HEK293 (cell line): ENCODE data around the gene ASXL2.

Experiments
- CTCF ChIA-PET: fragments of 350-600 bp; formaldehyde crosslinking; extraction: SDS; loops from one replicate; lab custom pipeline; 2021; ENCODE audit warnings: antibody characterized with exemption; lab: Yijun Ruan, JAX
- POLR2A ChIA-PET: fragments of 300-600 bp; formaldehyde crosslinking; extraction: SDS; loops from one replicate; lab custom pipeline; 2020; ENCODE audit warnings: antibody characterized with exemption, inconsistent platforms; lab: Yijun Ruan, JAX
- H3K27ac ChIP-seq: fragments of 200-500 bp; sonication (Bioruptor generic); 2 replicates; pipeline ENCODE4 v1.5.1; 2014; ENCODE audit warnings: low read depth, low read length, control low read depth, inconsistent platforms; ENCODE audit errors: extremely low read depth
- H3K36me3 ChIP-seq, 2 experiments: fragments of 200-500 bp in 1 of 2; sonication (Bioruptor generic) in 1 of 2; 1 replicate in 1 of 2; 2 replicates in 1 of 2; pipeline ENCODE4 v1.5.1; 2014 to 2017; ENCODE audit warnings: inconsistent platforms in 2 of 2, low read length in 2 of 2; ENCODE audit not compliant: control insufficient read depth in 2 of 2, insufficient read depth in 1 of 2
- H3K4me1 ChIP-seq: fragments of 200-500 bp; sonication (Bioruptor generic); 2 replicates; pipeline ENCODE4 v1.5.1; 2014; ENCODE audit warnings: mild to moderate bottlenecking, low read length, inconsistent platforms; ENCODE audit not compliant: control insufficient read depth, insufficient read depth
- H3K4me3 ChIP-seq: 2 replicates; pipeline ENCODE4 v1.5.1; 2011; ENCODE audit warnings: low read depth, mild to moderate bottlenecking, control low read depth, low read length, moderate library complexity
- H3K9me3 ChIP-seq: fragments of 200-500 bp; sonication (Bioruptor generic); 2 replicates; pipeline ENCODE4 v1.5.1; 2014; ENCODE audit warnings: low read depth, low read length, inconsistent platforms; ENCODE audit not compliant: control insufficient read depth, insufficient read depth
- CTCF ChIP-seq: fragments of 450-650 bp; formaldehyde crosslinking; IDR thresholded peaks from 2 replicates; pipeline ENCODE4 v1.5.1; 2016; ENCODE audit warnings: missing biosample characterization, missing genetic modification characterization
- HOXC10 ChIP-seq: sonication (generic); formaldehyde crosslinking; IDR thresholded peaks from 2 replicates; pipeline ENCODE4 v1.8.1; 2023; ENCODE audit warnings: mild to moderate bottlenecking, missing genetic modification reagents
- KLF10 ChIP-seq: fragments of 450-650 bp; IDR thresholded peaks from 2 replicates; pipeline ENCODE4 v1.5.1; 2018; ENCODE audit warnings: missing biosample characterization, mild to moderate bottlenecking, missing genetic modification characterization
- OSR2 ChIP-seq: fragments of 450-650 bp; formaldehyde crosslinking; IDR thresholded peaks from 2 replicates; pipeline ENCODE4 v1.5.1; 2016; ENCODE audit warnings: missing biosample characterization, missing genetic modification characterization
- OVOL3 ChIP-seq: fragments of 450-650 bp; formaldehyde crosslinking; IDR thresholded peaks from 2 replicates; pipeline ENCODE4 v1.5.1; 2016; ENCODE audit warnings: missing biosample characterization, missing genetic modification characterization
- SP3 ChIP-seq: fragments of 450-650 bp; formaldehyde crosslinking; IDR thresholded peaks from 2 replicates; pipeline ENCODE4 v1.5.1; 2016; ENCODE audit warnings: missing biosample characterization, missing genetic modification characterization
- ZBTB48 ChIP-seq: fragments of 450-650 bp; formaldehyde crosslinking; IDR thresholded peaks from 2 replicates; pipeline ENCODE4 v1.5.1; 2016; ENCODE audit warnings: missing biosample characterization, missing genetic modification characterization
- ZNF132 ChIP-seq: fragments of 450-650 bp; formaldehyde crosslinking; IDR thresholded peaks from 2 replicates; pipeline ENCODE4 v1.5.1; 2017; ENCODE audit warnings: missing biosample characterization, missing genetic modification characterization, borderline replicate concordance
- ZNF16 ChIP-seq: fragments of 450-650 bp; formaldehyde crosslinking; IDR thresholded peaks from 2 replicates; pipeline ENCODE4 v1.5.1; 2016; ENCODE audit warnings: low read depth, missing biosample characterization, missing genetic modification characterization
- ZNF169 ChIP-seq: fragments of 450-650 bp; formaldehyde crosslinking; IDR thresholded peaks from 2 replicates; pipeline ENCODE4 v1.5.1; 2016; ENCODE audit warnings: missing biosample characterization, missing genetic modification characterization
- ZNF174 ChIP-seq: fragments of 450-650 bp; formaldehyde crosslinking; IDR thresholded peaks from 2 replicates; pipeline ENCODE4 v1.5.0; 2017; ENCODE audit warnings: missing biosample characterization, mild to moderate bottlenecking, missing genetic modification characterization
- ZNF211 ChIP-seq: fragments of 450-650 bp; formaldehyde crosslinking; IDR thresholded peaks from 2 replicates; pipeline ENCODE4 v1.5.1; 2016; ENCODE audit warnings: low read depth, missing biosample characterization, missing genetic modification characterization
- ZNF248 ChIP-seq: fragments of 450-650 bp; formaldehyde crosslinking; IDR thresholded peaks from 2 replicates; pipeline ENCODE4 v1.5.1; 2017; ENCODE audit warnings: missing biosample characterization, missing genetic modification characterization
- ZNF280C ChIP-seq: fragments of 450-650 bp; formaldehyde crosslinking; IDR thresholded peaks from 2 replicates; pipeline ENCODE4 v1.5.1; 2016; ENCODE audit warnings: missing biosample characterization, missing genetic modification characterization
- ZNF513 ChIP-seq: fragments of 450-650 bp; IDR thresholded peaks from 2 replicates; pipeline ENCODE4 v1.5.1; 2018; ENCODE audit warnings: missing biosample characterization, missing genetic modification characterization
- ZNF544 ChIP-seq: fragments of 450-650 bp; formaldehyde crosslinking; IDR thresholded peaks from 2 replicates; pipeline ENCODE4 v1.5.0; 2017; ENCODE audit warnings: missing biosample characterization, missing genetic modification characterization
- ZNF654 ChIP-seq: fragments of 450-650 bp; formaldehyde crosslinking; IDR thresholded peaks from 2 replicates; pipeline ENCODE4 v1.5.1; 2016; ENCODE audit warnings: low read depth, missing biosample characterization, missing genetic modification characterization
- ZNF692 ChIP-seq: fragments of 450-650 bp; formaldehyde crosslinking; IDR thresholded peaks from 2 replicates; pipeline ENCODE4 v1.5.1; 2016; ENCODE audit warnings: missing biosample characterization, missing genetic modification characterization

Gene ASXL2

GRCh38 chr2:25922501-25922900, 44.2 kb upstream of the ASXL2 start:
- Histone ChIP-seq H3K27ac (no peak overlapping the region), H3K4me1 (no peaks in the 10 kb centered on the region), H3K4me3 (no peak overlapping the region), H3K36me3 (peaks cover 0 to 8% of the 10 kb centered on the region in 2 experiments; a peak in 1 of 3 replicates), H3K9me3 (no peaks in the 10 kb centered on the region)
- TF ChIP-seq ZNF211 (tag by site-specific recombination) = no peak
- no peak for TF ChIP-seq HOXC10 (CRISPR knock-in tag)
- no peak for TF ChIP-seq SP3 (tag by site-specific recombination)
- no peak for TF ChIP-seq OVOL3
- no peak for TF ChIP-seq ZNF169
- no peak for TF ChIP-seq KLF10 (tag by site-specific recombination)
- no peak for TF ChIP-seq ZNF654 (tag by site-specific recombination)
- no peak for TF ChIP-seq OSR2 (tag by site-specific recombination)
- no peak for TF ChIP-seq ZNF280C (tag by site-specific recombination)
- TF ChIP-seq ZNF174 (tag by site-specific recombination) = no peak
- TF ChIP-seq ZNF132 (tag by site-specific recombination) = no peak
- TF ChIP-seq ZNF544 = no peak
- TF ChIP-seq ZNF16 (tag by site-specific recombination) = no peak
- no peak for TF ChIP-seq ZNF248 (tag by site-specific recombination)
- POLR2A ChIA-PET = no interaction called here
- CTCF ChIA-PET = no interaction called here

GRCh38 chr2:25920786-25921415, 42.6 kb upstream of the ASXL2 start:
- POLR2A ChIA-PET = no interaction called here
- Histone ChIP-seq H3K9me3 (no peaks in the 10 kb centered on the region), H3K4me1 (no peaks in the 10 kb centered on the region), H3K27ac (no peak overlapping the region), H3K36me3 (no peaks in the 10 kb centered on the region), H3K4me3 (no peak overlapping the region)
- CTCF ChIA-PET = interaction anchor here (0.6 to 0.7 kb wide), 2 partner anchors 9 to 66 kb away, joined by 4 read pairs; no protein-coding TSS in a partner anchor
- peak; percentile 75 for TF ChIP-seq ZNF513 (tag by site-specific recombination)
- TF ChIP-seq ZNF692 (tag by site-specific recombination) = no peak
- no peak for TF ChIP-seq ZBTB48 (tag by site-specific recombination)
- no peak for TF ChIP-seq CTCF
